HCT116 (cell line): ENCODE results near the gene PLOD2. TPM values are rescaled to one million over a fixed set of nuclear protein-coding genes. Genes with fewer than 3 reads are reported as not detected.

Source experiments
- ATAC-seq: fragments of 200-7000 bp; cut with Tn5 transposase; 2 replicates; pipeline ENCODE4 v1.9.1; 2020; ENCODE audit warnings: mild to moderate bottlenecking, moderate library complexity
- BruUV-seq: library from RNA; stranded (reverse); fragments of 400-500 nt; replicated peaks from 2 replicates; lab custom pipeline; 2021; lab: Mats Ljungman, UMichigan
- CTCF ChIA-PET: fragments of 300-600 bp; sonication (Branson Sonifier 250); formaldehyde crosslinking; loops from one replicate; lab custom pipeline; 2021; ENCODE audit warnings: antibody characterized with exemption; lab: Charles Lee
- POLR2A ChIA-PET: fragments of 300-600, 350-600 bp; sonication (Branson Sonifier 250); formaldehyde crosslinking; loops from one replicate; lab custom pipeline; 2021; ENCODE audit warnings: antibody characterized with exemption; lab: Charles Lee
- RAD21 ChIA-PET, 2 experiments: fragments of 300-600 bp; sonication (Branson Sonifier 250); formaldehyde crosslinking; loops; one replicate each; lab custom pipeline; 2023; ENCODE audit warnings: low total read pairs in 2 of 2; ENCODE audit not compliant: uncharacterized antibody in 2 of 2, unreplicated experiment in 2 of 2, low non-redundant PET in 1 of 2; lab: Charles Lee
- DNase-seq: peaks from one replicate; pipeline ENCODE4 v3.0.0-alpha.2; 2010; ENCODE audit warnings: low read depth, low spot score
- H2AFZ ChIP-seq: fragments of 200-600 bp; shearing (Covaris generic), sonication (generic); 2 replicates; pipeline ENCODE4 v1.6.1; 2017; ENCODE audit warnings: low read depth, mixed run types, mixed read lengths, antibody characterized with exemption, low read length; ENCODE audit not compliant: poor library complexity, severe bottlenecking
- H3K27ac ChIP-seq: 2 replicates; pipeline ENCODE4 v1.5.1; 2012; ENCODE audit warnings: low read depth, low read length
- H3K27me3 ChIP-seq: fragments of 200-600 bp; sonication (generic); 2 replicates; pipeline ENCODE4 v1.6.1; 2016; ENCODE audit warnings: mixed run types, low read length, mixed read lengths; ENCODE audit not compliant: insufficient read depth
- H3K36me3 ChIP-seq, 2 experiments: fragments of 200-500 bp in 1 of 2; fragments of 200-600 bp in 1 of 2; sonication (Bioruptor generic) in 1 of 2; sonication (generic) in 1 of 2; 2 replicates each; pipeline versions ENCODE4 v1.5.1 to v1.6.1; 2014 to 2016; ENCODE audit warnings: low read length in 2 of 2, inconsistent platforms in 1 of 2, mixed read lengths in 1 of 2, mixed run types in 1 of 2; ENCODE audit not compliant: insufficient read depth in 2 of 2, control insufficient read depth in 1 of 2
- H3K4me1 ChIP-seq, 2 experiments: fragments of 200-600 bp in 1 of 2; sonication (generic) in 1 of 2; 2 replicates each; pipeline versions ENCODE4 v1.5.1 to v1.6.1; 2012 to 2017; ENCODE audit warnings: low read length in 2 of 2, inconsistent platforms in 1 of 2, mild to moderate bottlenecking in 1 of 2, mixed read lengths in 1 of 2, mixed run types in 1 of 2, moderate library complexity in 1 of 2; ENCODE audit not compliant: insufficient read depth in 2 of 2, control insufficient read depth in 1 of 2
- H3K4me2 ChIP-seq: fragments of 200-600 bp; sonication (generic); 2 replicates; pipeline ENCODE4 v1.6.1; 2017; ENCODE audit warnings: mixed run types, low read length, mixed read lengths
- H3K4me3 ChIP-seq, 2 experiments: fragments of 200-600 bp in 1 of 2; sonication (generic) in 1 of 2; replicated peaks in 1 of 2; 2 replicates each; pipeline ENCODE4 v1.5.1; 2011 to 2016; ENCODE audit warnings: low read length in 2 of 2, control low read depth in 1 of 2, low read depth in 1 of 2, mild to moderate bottlenecking in 1 of 2, mixed read lengths in 1 of 2, mixed run types in 1 of 2
- H3K79me2 ChIP-seq: fragments of 200-600 bp; sonication (generic); 2 replicates; pipeline ENCODE4 v1.6.1; 2017; ENCODE audit warnings: mild to moderate bottlenecking, mixed run types, low read length, moderate library complexity, mixed read lengths; ENCODE audit not compliant: insufficient read depth
- H3K9ac ChIP-seq: fragments of 200-600 bp; sonication (generic); 2 replicates; pipeline ENCODE4 v1.6.1; 2016; ENCODE audit warnings: low read length, mixed read lengths
- H3K9me2 ChIP-seq: fragments of 200-600 bp; sonication (generic), shearing (Covaris generic); 2 replicates; pipeline ENCODE4 v1.6.1; 2017; ENCODE audit warnings: mixed run types, mild to moderate bottlenecking, moderate library complexity; ENCODE audit not compliant: insufficient read depth
- H3K9me3 ChIP-seq, 2 experiments: fragments of 200-500 bp in 1 of 2; fragments of 200-600 bp in 1 of 2; sonication (Bioruptor generic) in 1 of 2; sonication (generic) in 1 of 2; 2 replicates each; pipeline ENCODE4 v1.6.1; 2014 to 2017; ENCODE audit warnings: low read length in 2 of 2, mixed read lengths in 2 of 2, inconsistent platforms in 1 of 2, low read depth in 1 of 2, mild to moderate bottlenecking in 1 of 2, mixed run types in 1 of 2, moderate library complexity in 1 of 2; ENCODE audit not compliant: control insufficient read depth in 1 of 2, insufficient read depth in 1 of 2
- H4K20me1 ChIP-seq: fragments of 200-600 bp; sonication (generic), shearing (Covaris generic); 2 replicates; pipeline ENCODE4 v1.6.1; 2017; ENCODE audit warnings: mixed run types, mild to moderate bottlenecking, moderate library complexity; ENCODE audit not compliant: insufficient read depth
- CBX3 ChIP-seq: IDR thresholded peaks from 2 replicates; pipeline ENCODE4 v1.6.1; 2012; ENCODE audit warnings: low read depth
- ELF1 ChIP-seq: IDR thresholded peaks from 2 replicates; pipeline ENCODE4 v1.6.1; 2012; ENCODE audit warnings: low read depth, borderline replicate concordance
- EZH2 ChIP-seq: fragments of 200-600 bp; sonication (generic); IDR thresholded peaks from 2 replicates; pipeline ENCODE4 v1.6.1; 2017; ENCODE audit warnings: antibody characterized with exemption, mixed run types
- POLR2A ChIP-seq: IDR thresholded peaks from 2 replicates; pipeline ENCODE4 v1.7.0; 2011; ENCODE audit warnings: borderline replicate concordance; ENCODE audit not compliant: insufficient read depth, insufficient read length; ENCODE audit errors: extremely low read depth
- RAD21 ChIP-seq: IDR thresholded peaks from 2 replicates; pipeline ENCODE4 v1.6.1; 2012; ENCODE audit warnings: low read depth, mild to moderate bottlenecking
- SP1 ChIP-seq: IDR thresholded peaks from 2 replicates; pipeline ENCODE4 v1.6.1; 2012; ENCODE audit warnings: low read depth
- YY1 ChIP-seq: IDR thresholded peaks from 2 replicates; pipeline ENCODE4 v1.6.1; 2011; ENCODE audit warnings: low read length, low read depth, moderate library complexity, mild to moderate bottlenecking; ENCODE audit not compliant: insufficient replicate concordance; ENCODE audit errors: extremely low read depth
- ZFX ChIP-seq: fragments of 450-650 bp; IDR thresholded peaks from 2 replicates; pipeline ENCODE4 v1.6.1; 2017
- ZNF274 ChIP-seq: fragments of 200-500 bp; sonication (Bioruptor generic); IDR thresholded peaks from 2 replicates; pipeline ENCODE4 v1.6.1; 2014; ENCODE audit warnings: mild to moderate bottlenecking, low read depth, low read length, inconsistent platforms
- intact Hi-C: fragments of 100-400 bp; cut with micrococcal nuclease; formaldehyde crosslinking; loops from 2 replicates; pipeline ENCODE4 v1.10.0; 2022
- total RNA-seq: library from RNA; stranded (reverse); gene quantifications from one replicate; pipeline ENCODE4 v1.2.1, GENCODE V29; 2021; ENCODE audit not compliant: unreplicated experiment
- TF ChIP-seq, protein P1 (sequence below): IDR thresholded peaks from 2 replicates; pipeline ENCODE4 v1.6.1; 2011; ENCODE audit warnings: mild to moderate bottlenecking, low read length, moderate library complexity; ENCODE audit not compliant: insufficient replicate concordance; ENCODE audit errors: extremely low read depth

PLOD2 gene
- total RNA-seq, 1 experiment from 2014 or later: 25.8 TPM

- Histone ChIP-seq H3K9ac (no peak overlapping the region), H3K27ac (no peak overlapping the region), H3K27me3 (no peaks in the 10 kb centered on the region), H3K9me2 (no peaks in the 10 kb centered on the region), H3K4me1 (peaks cover 8 to 20% of the 10 kb centered on the region in 2 experiments; a peak in 3 of 4 replicates), H3K4me2 (no peak overlapping the region), H4K20me1 (no peaks in the 10 kb centered on the region), H3K79me2 (no peaks in the 10 kb centered on the region), H3K9me3 (no peaks in the 10 kb centered on the region), H3K4me3 (no peak overlapping the region), H3K36me3 (no peaks in the 10 kb centered on the region), H2AFZ (no peak overlapping the region)
- ChIA-PET RAD21 (no interaction called here), CTCF (no interaction called here), POLR2A (no interaction called here)
- no peak for ATAC-seq
- no TSS peak for BruUV-seq
- TF ChIP-seq RAD21: no peak
- TF ChIP-seq POLR2A: no peak
- TF ChIP-seq ZFX: no peak
- no peak for TF ChIP-seq YY1
- no peak for TF ChIP-seq ELF1
- TF ChIP-seq SP1: no peak
- TF ChIP-seq EZH2: no peak
- intact Hi-C loops: no loop called here
- DNase-seq: no peak
These were observed 3.5 kb upstream of the PLOD2 start for GRCh38 chr3:146164506-146164905.

GRCh38 chr3:146164071-146164470 is 3.1 kb upstream of the PLOD2 start:
- H3K4me2 ChIP-seq: no peak overlapping the region
- TF ChIP-seq ZFX: no peak
- TF ChIP-seq ZNF274: no peak
- TF ChIP-seq, protein P1, sequence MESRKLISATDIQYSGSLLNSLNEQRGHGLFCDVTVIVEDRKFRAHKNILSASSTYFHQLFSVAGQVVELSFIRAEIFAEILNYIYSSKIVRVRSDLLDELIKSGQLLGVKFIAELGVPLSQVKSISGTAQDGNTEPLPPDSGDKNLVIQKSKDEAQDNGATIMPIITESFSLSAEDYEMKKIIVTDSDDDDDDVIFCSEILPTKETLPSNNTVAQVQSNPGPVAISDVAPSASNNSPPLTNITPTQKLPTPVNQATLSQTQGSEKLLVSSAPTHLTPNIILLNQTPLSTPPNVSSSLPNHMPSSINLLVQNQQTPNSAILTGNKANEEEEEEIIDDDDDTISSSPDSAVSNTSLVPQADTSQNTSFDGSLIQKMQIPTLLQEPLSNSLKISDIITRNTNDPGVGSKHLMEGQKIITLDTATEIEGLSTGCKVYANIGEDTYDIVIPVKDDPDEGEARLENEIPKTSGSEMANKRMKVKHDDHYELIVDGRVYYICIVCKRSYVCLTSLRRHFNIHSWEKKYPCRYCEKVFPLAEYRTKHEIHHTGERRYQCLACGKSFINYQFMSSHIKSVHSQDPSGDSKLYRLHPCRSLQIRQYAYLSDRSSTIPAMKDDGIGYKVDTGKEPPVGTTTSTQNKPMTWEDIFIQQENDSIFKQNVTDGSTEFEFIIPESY: no peak
- TF ChIP-seq EZH2: no peak
- TF ChIP-seq RAD21: no peak
- no peak for TF ChIP-seq CBX3
- TF ChIP-seq, all 23 proteins: peak for 0
- no peak overlapping the region for H3K4me3 ChIP-seq
- no peaks in the 10 kb centered on the region for H3K27me3 ChIP-seq
- ATAC-seq (no peak), DNase-seq (no peak)
- RAD21 ChIA-PET: no interaction called here
- no peaks in the 10 kb centered on the region for H3K9me3 ChIP-seq
- intact Hi-C loops: no loop called here
- no peaks in the 10 kb centered on the region for H3K9me2 ChIP-seq
- no peaks in the 10 kb centered on the region for H3K36me3 ChIP-seq
- no TSS peak for BruUV-seq
- H4K20me1 ChIP-seq: no peaks in the 10 kb centered on the region
- no peak overlapping the region for H2AFZ ChIP-seq
- no peaks in the 10 kb centered on the region for H3K79me2 ChIP-seq
- no peak overlapping the region for H3K9ac ChIP-seq
- CTCF ChIA-PET: no interaction called here
- POLR2A ChIA-PET: no interaction called here
- peaks cover 9 to 20% of the 10 kb centered on the region in 2 experiments; a peak in 3 of 4 replicates for H3K4me1 ChIP-seq
- H3K27ac ChIP-seq: no peak overlapping the region
